Thyroid gland (tissue), 4 donors: ENCODE data around the gene TSFM.

Experiments
- POLR2A ChIP-seq, 2 donors: fragments of 450-650 bp; IDR thresholded peaks; one replicate each; pipeline ENCODE4 v1.6.1; 2017; ENCODE audit warnings: antibody characterized with exemption in 2 of 2, mild to moderate bottlenecking in 2 of 2, moderate library complexity in 1 of 2
- TF ChIP-seq, protein P1 (sequence below), 6 experiments: fragments of 200-600 bp in 3 of 6; fragments of 450-650 bp in 3 of 6; sonication (generic) in 3 of 6; IDR thresholded peaks; one replicate each; pipeline ENCODE4 v1.5.1; 2016 to 2019; ENCODE audit warnings: antibody characterized with exemption in 6 of 6, mild to moderate bottlenecking in 2 of 6, inconsistent platforms in 1 of 6, moderate library complexity in 1 of 6

DNA sequence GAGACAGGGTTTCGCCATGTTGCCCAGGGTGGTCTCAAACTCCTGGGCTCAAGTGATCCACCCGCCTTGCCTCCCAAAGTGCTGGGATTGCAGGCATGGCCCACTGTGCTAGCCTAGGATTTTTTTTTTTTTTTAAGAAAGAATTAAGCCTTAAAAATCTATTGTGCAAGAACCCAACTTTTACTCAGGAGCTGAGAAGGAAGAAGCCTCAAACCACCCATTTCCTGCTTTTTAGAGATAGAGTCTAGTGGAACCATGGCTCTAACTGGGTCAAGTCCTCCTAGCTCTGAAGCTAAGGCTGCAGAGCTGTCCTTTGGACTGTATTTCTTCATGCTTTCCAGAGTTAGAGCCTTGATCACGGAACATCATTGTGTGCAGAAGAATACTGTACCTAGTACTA lies 1.3 kb upstream of the TSFM start:
- TF ChIP-seq, protein P1, sequence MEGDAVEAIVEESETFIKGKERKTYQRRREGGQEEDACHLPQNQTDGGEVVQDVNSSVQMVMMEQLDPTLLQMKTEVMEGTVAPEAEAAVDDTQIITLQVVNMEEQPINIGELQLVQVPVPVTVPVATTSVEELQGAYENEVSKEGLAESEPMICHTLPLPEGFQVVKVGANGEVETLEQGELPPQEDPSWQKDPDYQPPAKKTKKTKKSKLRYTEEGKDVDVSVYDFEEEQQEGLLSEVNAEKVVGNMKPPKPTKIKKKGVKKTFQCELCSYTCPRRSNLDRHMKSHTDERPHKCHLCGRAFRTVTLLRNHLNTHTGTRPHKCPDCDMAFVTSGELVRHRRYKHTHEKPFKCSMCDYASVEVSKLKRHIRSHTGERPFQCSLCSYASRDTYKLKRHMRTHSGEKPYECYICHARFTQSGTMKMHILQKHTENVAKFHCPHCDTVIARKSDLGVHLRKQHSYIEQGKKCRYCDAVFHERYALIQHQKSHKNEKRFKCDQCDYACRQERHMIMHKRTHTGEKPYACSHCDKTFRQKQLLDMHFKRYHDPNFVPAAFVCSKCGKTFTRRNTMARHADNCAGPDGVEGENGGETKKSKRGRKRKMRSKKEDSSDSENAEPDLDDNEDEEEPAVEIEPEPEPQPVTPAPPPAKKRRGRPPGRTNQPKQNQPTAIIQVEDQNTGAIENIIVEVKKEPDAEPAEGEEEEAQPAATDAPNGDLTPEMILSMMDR (IDR thresholded peaks at IDR 0.05) = no peak
- TF ChIP-seq POLR2A (IDR thresholded peaks at IDR 0.05) = no peak
